Heart right ventricle (tissue), 16 donors: ENCODE measurements around the gene ARTN. TPM values are rescaled to one million over a fixed set of nuclear protein-coding genes. Genes with fewer than 3 reads are reported as not detected.

ENCODE experiments used
- ATAC-seq, 8 donors: fragments of 200-7000 bp; cut with Tn5 transposase; one replicate each; pipeline ENCODE4 v1.9.1; 2020; ENCODE audit warnings: mild to moderate bottlenecking in 8 of 8, moderate library complexity in 8 of 8, moderate number of reproducible peaks in 1 of 8
- DNase-seq, 2 donors: peaks; one replicate each; pipeline ENCODE4 v3.0.0-alpha.2; 2020
- H3K27ac ChIP-seq, 10 donors: fragments of 200-600 bp; sonication (generic) in 2 of 10; one replicate each; pipeline versions ENCODE4 v1.5.0 to v1.8.0; 2020 to 2022; ENCODE audit warnings: mild to moderate bottlenecking in 3 of 10
- H3K27me3 ChIP-seq, 7 donors: fragments of 200-600 bp; one replicate each; pipeline ENCODE4 v1.8.0; 2021 to 2022; ENCODE audit warnings: mild to moderate bottlenecking in 2 of 7
- H3K36me3 ChIP-seq, 9 donors: fragments of 200-600 bp; sonication (generic) in 1 of 9; one replicate each; pipeline versions ENCODE4 v1.5.0 to v1.8.0; 2020 to 2022; ENCODE audit warnings: mild to moderate bottlenecking in 2 of 9
- H3K4me1 ChIP-seq, 9 donors: fragments of 200-600 bp; sonication (generic) in 1 of 9; one replicate each; pipeline versions ENCODE4 v1.5.0 to v1.8.0; 2020 to 2022; ENCODE audit warnings: mild to moderate bottlenecking in 4 of 9
- H3K4me3 ChIP-seq, 10 donors: fragments of 200-600 bp; sonication (generic) in 2 of 10; one replicate each; pipeline versions ENCODE4 v1.5.0 to v1.8.0; 2020 to 2022; ENCODE audit warnings: mild to moderate bottlenecking in 7 of 10, moderate library complexity in 2 of 10
- H3K9me3 ChIP-seq, 11 donors: fragments of 200-600 bp in 10 of 11; sonication (generic) in 2 of 11; one replicate each; pipeline versions ENCODE4 v1.5.0 to v1.8.0; 2013 to 2022; ENCODE audit warnings: mild to moderate bottlenecking in 2 of 11, control low read depth in 1 of 11, moderate library complexity in 1 of 11
- WGBS, 2 donors: extraction: QIAGEN DNeasy Blood & Tissue Kit; methylation state at CpG; one replicate each; pipeline ENCODE4 v1.1.7; 2013; ENCODE audit warnings: inconsistent platforms in 1 of 2; 5-methylcytosine and 5-hydroxymethylcytosine counted together
- intact Hi-C, 10 donors: fragments of 100-400 bp; cut with DNase I; formaldehyde crosslinking; loops; one replicate each; pipeline versions ENCODE4 v1.11.1 to v1.14.2; 2022
- polyA plus RNA-seq, 2 donors: library from polyadenylated mRNA; stranded (reverse); fragments of 200-250 nt; gene quantifications; one replicate each; pipeline ENCODE4 v1.2.3, GENCODE V29; 2013
- total RNA-seq, 10 donors: library from RNA; stranded (reverse); fragmentation: NEBNext Ultra II Directional in 3 of 10; extraction: Animal tissue kit (Norgen Biotek cat#: 25700) in 3 of 10; gene quantifications; one replicate each; pipeline versions ENCODE4 v1.2.1 to v1.2.4, GENCODE V29; 2021 to 2023
- TF ChIP-seq, protein P1 (sequence below), 9 donors: fragments of 200-600 bp; sonication (generic) in 2 of 9; IDR thresholded peaks; one replicate each; pipeline versions ENCODE4 v1.5.0 to v1.8.0; 2021 to 2022; ENCODE audit warnings: antibody characterized with exemption in 9 of 9, mild to moderate bottlenecking in 5 of 9, moderate library complexity in 1 of 9
- donor health status: Arrhythmogenic right ventricular cardiomyopathy.
- donor health status: ischemic (EF 13 %, LVEDD 7.1; RV severe dilation, severe dysfunction).
- donor health status: healthy with polysubstance abuse.
- donor health status: DM: no; HTN: yes; CAD: no.
- donor health status: DM: no; HTN: no; CAD: no.
- donor health status: ischemic (EF 25% LVEDD 6.9; RV normal size, moderate dysfunction).
- donor health status: ischemic (EF 25% LVEDD 5.7; RV mildly dilated, moderate dysfunction).
- donor health status: healthy.
- donor health status: DM: yes; HTN: yes; CAD: no.
- donor health status: Ischemic cardiomyopathy.
- donor health status: ischemic (EF 35%, LVEDD 5.7; RV mildly dilated, moderate dysfunction).
- donor health status: nonischemic (EF 11% LVEDD 7.7; RV severe dilation, severe dysfunction).
- donor health status: DM: yes; HTN: yes; CAD: no.
- donor health status: PGD.
- donor health status: ischemic (EF 29% LVEDD 5.4; RV normal size, mild dysfunction).
- donor health status: nonischemic (EF 23%, LVEDD 6.1; RV moderate dilation, normal function).

The ARTN gene
- total and polyA plus RNA-seq, 12 donors, result 0.44 to 1.5 (median 0.64) TPM; not detected in 6

DNA sequence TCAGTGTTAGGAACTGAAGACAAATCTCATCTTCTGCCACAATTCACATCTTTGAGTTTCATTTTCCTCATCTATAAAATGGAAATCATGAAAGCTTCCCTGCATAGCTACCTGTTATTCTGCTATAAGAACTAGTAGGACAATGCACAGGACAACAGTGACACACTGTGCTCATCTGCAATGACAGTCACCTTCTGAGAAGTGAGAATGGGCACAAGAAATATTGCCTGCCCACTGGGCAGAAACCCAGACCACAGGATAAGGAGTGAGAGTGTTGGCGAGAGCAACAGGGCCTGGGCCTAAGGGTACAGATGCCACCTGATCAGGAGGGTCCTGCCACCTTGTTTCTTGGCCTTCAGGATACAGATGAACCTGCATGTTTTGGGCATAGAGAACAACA is 23.3 kb upstream of the ARTN start:
- Histone ChIP-seq H3K9me3 (no peaks in the 10 kb centered on the region), H3K27ac (no peak overlapping the region), H3K4me1 (peaks cover 0 to 6% (median 0%) of the 10 kb centered on the region in 9 donors), H3K36me3 (peaks cover 0 to 31% (median 0%) of the 10 kb centered on the region in 9 donors), H3K27me3 (no peaks in the 10 kb centered on the region), H3K4me3 (no peak overlapping the region)
- intact Hi-C loops, result no loop called here
- WGBS, 2 donors, result 88 to 92% methylated on average over 1 of the region's 1 CpG
- TF ChIP-seq, protein P1, sequence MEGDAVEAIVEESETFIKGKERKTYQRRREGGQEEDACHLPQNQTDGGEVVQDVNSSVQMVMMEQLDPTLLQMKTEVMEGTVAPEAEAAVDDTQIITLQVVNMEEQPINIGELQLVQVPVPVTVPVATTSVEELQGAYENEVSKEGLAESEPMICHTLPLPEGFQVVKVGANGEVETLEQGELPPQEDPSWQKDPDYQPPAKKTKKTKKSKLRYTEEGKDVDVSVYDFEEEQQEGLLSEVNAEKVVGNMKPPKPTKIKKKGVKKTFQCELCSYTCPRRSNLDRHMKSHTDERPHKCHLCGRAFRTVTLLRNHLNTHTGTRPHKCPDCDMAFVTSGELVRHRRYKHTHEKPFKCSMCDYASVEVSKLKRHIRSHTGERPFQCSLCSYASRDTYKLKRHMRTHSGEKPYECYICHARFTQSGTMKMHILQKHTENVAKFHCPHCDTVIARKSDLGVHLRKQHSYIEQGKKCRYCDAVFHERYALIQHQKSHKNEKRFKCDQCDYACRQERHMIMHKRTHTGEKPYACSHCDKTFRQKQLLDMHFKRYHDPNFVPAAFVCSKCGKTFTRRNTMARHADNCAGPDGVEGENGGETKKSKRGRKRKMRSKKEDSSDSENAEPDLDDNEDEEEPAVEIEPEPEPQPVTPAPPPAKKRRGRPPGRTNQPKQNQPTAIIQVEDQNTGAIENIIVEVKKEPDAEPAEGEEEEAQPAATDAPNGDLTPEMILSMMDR (IDR thresholded peaks at IDR 0.05), result no peak
- DNase-seq, result no peak
- no peak for ATAC-seq

DNA sequence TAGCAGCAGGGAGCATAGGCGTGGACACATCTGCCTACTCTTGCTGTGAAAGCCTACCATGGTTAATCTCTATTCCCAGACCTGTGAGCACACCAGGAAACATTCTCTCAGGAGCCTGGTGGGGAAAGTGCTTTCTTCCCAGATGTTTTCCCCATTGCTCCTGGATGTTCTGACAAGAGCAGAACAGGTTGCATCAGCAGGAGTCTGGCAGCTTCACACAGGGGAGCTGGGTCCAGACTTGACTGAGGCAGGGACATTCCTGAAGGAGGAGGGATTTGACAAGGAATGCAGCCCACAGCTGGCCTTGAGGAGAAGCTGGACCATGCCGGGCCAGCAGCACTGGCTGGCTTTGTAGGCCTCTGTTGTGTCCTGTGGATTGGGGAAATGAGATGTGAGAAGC is 21.0 kb upstream of the ARTN start:
- H3K4me3 ChIP-seq, result no peak overlapping the region
- no peak for DNase-seq
- intact Hi-C loops, result no loop called here
- TF ChIP-seq, protein P1 (IDR thresholded peaks at IDR 0.05), result no peak
- WGBS, 2 donors, result 71 to 72% methylated on average over 2 of the region's 2 CpGs
- H3K27ac ChIP-seq, result peak overlapping the region in 1 of 10 donors; percentile 2
- H3K4me1 ChIP-seq, result peaks cover 0 to 6% (median 0%) of the 10 kb centered on the region in 9 donors
- no peaks in the 10 kb centered on the region for H3K9me3 ChIP-seq
- no peaks in the 10 kb centered on the region for H3K27me3 ChIP-seq
- ATAC-seq, result peak in 5 of 8 donors; percentile 28 to 79 (median 49)
- peaks cover 0 to 20% (median 0%) of the 10 kb centered on the region in 9 donors for H3K36me3 ChIP-seq

- no peak overlapping the region for H3K4me3 ChIP-seq
- peaks cover 0 to 16% (median 0%) of the 10 kb centered on the region in 9 donors for H3K36me3 ChIP-seq
- TF ChIP-seq, protein P1 (IDR thresholded peaks at IDR 0.05), result no peak
- H3K9me3 ChIP-seq, result no peaks in the 10 kb centered on the region
- H3K27ac ChIP-seq, result peak overlapping the region in 1 of 10 donors; percentile 2
- ATAC-seq (peak in 1 of 8 donors; percentile 65), DNase-seq (no peak)
- H3K4me1 ChIP-seq, result peaks cover 0 to 6% (median 0%) of the 10 kb centered on the region in 9 donors
- 86% methylated on average over 7 of the region's 7 CpGs for WGBS, 2 donors
- H3K27me3 ChIP-seq, result no peaks in the 10 kb centered on the region
- intact Hi-C loops, result no loop called here
These were observed 20.5 kb upstream of the ARTN start for GRCh38 chr1:43913051-43913501.

DNA sequence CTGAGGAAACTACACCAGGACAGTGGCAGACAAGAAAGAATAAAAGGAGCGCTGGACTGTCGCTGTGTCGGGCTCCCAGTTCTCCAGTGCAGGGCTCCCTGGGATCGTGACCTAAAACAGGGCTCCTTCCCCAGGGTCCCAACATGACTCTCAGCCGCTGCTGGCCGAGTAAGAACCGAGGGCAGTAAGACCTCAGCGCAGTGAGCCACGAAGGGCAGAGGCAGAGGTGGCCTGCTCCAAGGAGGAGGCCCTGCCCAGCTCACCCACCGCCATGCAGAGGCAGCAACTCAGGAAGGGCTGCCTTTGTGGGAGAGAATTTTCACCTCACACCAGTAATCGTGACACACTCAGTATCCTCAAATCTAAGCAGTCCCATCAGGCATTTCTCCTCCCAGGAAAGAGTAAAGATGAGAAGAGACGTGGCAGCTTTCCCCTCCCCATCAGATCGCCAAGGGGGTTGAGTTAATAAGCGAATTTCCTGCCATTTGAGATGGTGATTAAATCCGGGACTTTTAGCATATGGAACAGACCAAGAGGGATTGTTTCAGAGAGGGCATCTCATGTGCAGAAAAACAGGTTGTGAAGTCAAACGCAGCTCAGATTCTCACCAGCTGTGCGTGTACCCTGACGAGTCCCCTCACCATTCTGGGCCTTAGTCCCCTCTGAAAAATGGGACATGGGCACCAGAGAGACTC is 19.8 kb upstream of the ARTN start:
- Histone ChIP-seq H3K4me3 (no peak overlapping the region), H3K27me3 (no peaks in the 10 kb centered on the region), H3K27ac (no peak overlapping the region), H3K4me1 (peaks cover 0 to 6% (median 0%) of the 10 kb centered on the region in 9 donors), H3K36me3 (peaks cover 0 to 13% (median 0%) of the 10 kb centered on the region in 9 donors), H3K9me3 (no peaks in the 10 kb centered on the region)
- WGBS, 2 donors, result 86 to 88% methylated on average over 18 of the region's 18 CpGs
- TF ChIP-seq, protein P1 (IDR thresholded peaks at IDR 0.05), result no peak
- DNase-seq, result no peak
- ATAC-seq, result no peak
- intact Hi-C loops, result no loop called here
